Measurements from ENCODE around the gene S100G.
"Not testable (repeated sequence)": the region's sequence is repeated elsewhere in the genome, so short reads cannot be mapped to it uniquely, and the experiment has no call there.

The S100G gene

DNA sequence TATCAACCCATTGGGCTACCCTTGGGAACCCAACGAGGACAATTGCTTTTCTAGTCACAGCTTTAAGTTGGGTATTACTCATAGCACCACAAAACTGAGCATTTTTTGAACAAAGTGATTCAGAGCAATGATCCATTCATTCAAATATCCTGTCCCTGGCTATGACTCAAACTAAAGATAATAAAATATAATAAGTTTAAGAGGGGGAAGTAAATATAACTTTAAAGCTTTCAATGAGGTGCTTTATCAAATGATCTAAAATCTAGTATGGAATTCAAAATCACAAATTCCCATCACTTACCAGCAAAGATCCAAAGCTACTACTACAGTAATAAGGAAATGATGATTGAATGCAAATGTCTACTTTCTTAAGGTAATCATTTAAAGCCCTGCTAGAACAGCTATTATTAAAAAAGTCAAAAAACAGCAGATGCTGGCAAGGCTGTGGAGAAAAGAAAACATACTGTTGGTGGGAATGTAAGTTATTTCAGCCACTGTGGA, 39.8 kb upstream of the S100G start:
- peak; percentile 24 for DNase-seq (ENCODE audit: low read depth, low spot score)
- ChIA-PET POLR2A (no interaction called here), CTCF (interaction anchor here (1.2 kb wide), 1 partner anchor 173 kb away, joined by 4 read pairs; no protein-coding TSS in a partner anchor)
- TF ChIP-seq CTCF (IDR thresholded peaks at IDR 0.05; ENCODE audit: insufficient read depth, low read length, missing control alignments), result no peak
- no peak overlapping the region for H3K4me3 ChIP-seq (ENCODE audit: low read depth, low read length)

DNA sequence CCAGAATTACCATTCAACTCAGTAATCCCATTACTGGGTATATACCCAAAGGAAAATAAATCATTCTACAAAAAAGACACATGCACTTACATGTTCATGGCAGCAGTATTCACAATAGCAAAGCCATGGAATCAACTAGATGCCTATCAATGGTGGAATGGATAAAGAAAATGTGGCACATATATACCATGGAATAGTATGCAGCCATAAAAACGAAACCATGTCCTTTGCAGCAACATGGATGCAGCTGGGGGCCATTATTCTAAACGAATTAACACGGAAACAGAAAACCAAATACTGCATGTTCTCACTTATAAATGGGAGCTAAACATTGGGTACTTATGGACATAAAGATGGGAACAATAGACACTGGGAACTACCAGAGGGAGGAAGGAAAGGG, 39.3 kb upstream of the S100G start:
- DNase-seq (ENCODE audit: low read depth, low spot score); H3K4me3 ChIP-seq (ENCODE audit: low read depth, low read length); POLR2A ChIA-PET: not testable (repeated sequence)
- CTCF ChIA-PET, result interaction anchor here (1.2 kb wide), 1 partner anchor 174 kb away, joined by 4 read pairs; no protein-coding TSS in a partner anchor

DNA sequence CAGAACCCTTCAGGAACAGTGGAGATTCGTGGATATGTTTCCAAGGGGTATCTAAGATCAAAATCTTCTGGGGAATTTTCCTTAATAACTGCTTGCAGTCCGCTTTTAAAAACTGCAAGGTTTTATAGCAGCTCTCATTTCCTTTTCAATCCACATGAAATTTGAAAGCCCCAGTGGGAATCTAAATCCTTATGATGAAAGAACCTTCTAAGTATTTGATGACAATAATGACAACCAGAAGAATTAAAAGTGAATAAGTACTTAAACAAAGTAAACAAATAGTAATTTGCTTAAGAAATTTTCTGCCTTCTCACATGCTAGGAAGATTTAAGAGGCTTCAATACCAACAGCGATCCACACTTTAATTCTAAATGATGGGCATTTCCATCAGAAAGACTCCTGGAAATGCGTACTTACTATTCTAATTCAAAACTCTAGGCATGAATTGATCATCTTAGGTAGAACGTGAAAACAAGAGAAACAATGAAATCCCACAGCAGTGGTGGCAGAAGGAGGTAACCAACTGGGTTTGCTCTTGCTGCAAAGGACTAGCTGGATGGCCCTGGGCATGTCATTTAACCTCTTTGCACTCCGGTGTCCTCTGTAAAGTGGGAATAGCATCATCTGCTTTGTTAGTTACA, 37.6 kb upstream of the S100G start:
- ChIA-PET POLR2A (no interaction called here), CTCF (interaction anchor here (1.1 kb wide), 1 partner anchor 18 kb away, joined by 3 read pairs; no protein-coding TSS in a partner anchor)
- TF ChIP-seq CTCF (IDR thresholded peaks at IDR 0.05; ENCODE audit: insufficient read depth, low read length, missing control alignments), result no peak
- no peak for DNase-seq (ENCODE audit: low read depth, low spot score)
- no peak overlapping the region for H3K4me3 ChIP-seq (ENCODE audit: low read depth, low read length)

DNA sequence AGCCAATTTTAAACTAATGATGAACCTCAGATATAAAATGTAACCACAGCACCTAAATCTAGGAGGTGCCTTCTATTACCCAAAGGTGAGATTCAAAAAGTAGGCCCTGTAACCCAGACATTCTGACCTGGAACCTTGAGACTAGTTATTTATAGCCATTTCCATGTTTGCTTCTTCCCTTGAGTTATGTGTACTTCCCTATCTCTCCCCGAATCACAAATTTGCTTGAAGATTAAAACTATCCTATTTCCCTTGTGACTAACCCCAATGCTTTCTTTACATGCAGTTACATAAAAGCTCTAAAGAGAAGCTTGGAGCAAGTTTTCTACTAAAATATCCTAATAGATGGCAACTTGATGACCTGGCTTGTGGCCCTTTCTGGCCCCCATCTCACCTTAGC, 32.6 kb upstream of the S100G start:
- H3K4me3 ChIP-seq (ENCODE audit: low read depth, low read length), result no peak overlapping the region
- no peak for DNase-seq (ENCODE audit: low read depth, low spot score)
- POLR2A ChIA-PET, result no interaction called here
- CTCF ChIA-PET, result no interaction called here
- no peak for TF ChIP-seq CTCF (IDR thresholded peaks at IDR 0.05; ENCODE audit: insufficient read depth, low read length, missing control alignments)

DNA sequence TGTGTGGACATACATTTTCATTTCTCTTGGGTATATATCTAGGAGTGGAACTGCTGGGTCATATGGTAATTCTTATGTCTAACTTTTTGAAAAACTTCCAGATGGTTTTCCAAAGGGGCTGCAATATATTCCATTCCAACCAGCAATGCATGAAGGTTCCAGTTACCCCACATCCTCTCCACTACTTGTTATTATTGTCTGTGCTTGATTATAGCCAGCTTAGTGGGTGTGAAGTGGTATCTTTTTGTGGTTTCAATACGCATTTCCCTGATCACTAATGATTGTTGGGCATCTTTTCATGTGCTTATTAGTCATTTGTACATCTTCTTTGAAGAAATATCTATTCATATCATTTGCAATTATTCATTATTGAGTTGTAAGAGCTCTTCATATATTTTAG, 31.5 kb upstream of the S100G start:
- no peak for TF ChIP-seq CTCF (IDR thresholded peaks at IDR 0.05; ENCODE audit: insufficient read depth, low read length, missing control alignments)
- ChIA-PET POLR2A (no interaction called here), CTCF (interaction anchor here (1.0 to 1.4 kb wide), 2 partner anchors 13 to 182 kb away, joined by 3 read pairs; no protein-coding TSS in a partner anchor)
- H3K4me3 ChIP-seq (ENCODE audit: low read depth, low read length), result no peak overlapping the region
- no peak for DNase-seq (ENCODE audit: low read depth, low spot score)

- no peak overlapping the region for H3K4me3 ChIP-seq (ENCODE audit: low read depth, low read length)
- ChIA-PET POLR2A (no interaction called here), CTCF (interaction anchor here (1.0 to 1.4 kb wide), 2 partner anchors 13 to 182 kb away, joined by 3 read pairs; no protein-coding TSS in a partner anchor)
- TF ChIP-seq CTCF (IDR thresholded peaks at IDR 0.05; ENCODE audit: insufficient read depth, low read length, missing control alignments), result no peak
- no peak for DNase-seq (ENCODE audit: low read depth, low spot score)
These were observed 30.9 kb upstream of the S100G start for GRCh38 chrX:16619024-16619423.

DNA sequence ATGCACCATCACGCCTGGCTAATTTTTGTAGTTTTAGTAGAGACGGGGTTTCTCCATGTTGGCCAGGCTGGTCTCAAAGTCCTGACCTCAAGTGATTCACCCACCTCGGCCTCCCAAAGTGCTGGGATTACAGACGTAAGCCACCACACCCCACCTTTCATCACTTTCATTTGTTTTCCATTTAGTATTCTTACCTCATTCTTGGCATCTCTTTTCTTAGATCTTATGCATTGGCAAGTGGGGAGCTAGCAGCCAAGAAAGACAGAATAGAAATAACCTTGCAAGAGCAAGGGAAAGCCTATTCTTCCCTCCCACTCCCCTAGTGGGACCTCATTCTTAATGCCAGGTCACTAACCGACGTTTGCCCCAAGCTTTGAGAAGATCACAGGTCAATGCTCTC, 21.4 kb upstream of the S100G start:
- H3K4me3 ChIP-seq (ENCODE audit: low read depth, low read length); DNase-seq (ENCODE audit: low read depth, low spot score); CTCF ChIA-PET; POLR2A ChIA-PET: not testable (repeated sequence)

All from AG04449 (cell line).